Right lobe of liver (tissue), 4 donors: ENCODE measurements around the gene DVL3.
A peak's percentile ranks its signal among the peaks of the same experiment; 100 is the strongest.

Experiments
- CTCF ChIP-seq, 4 donors: fragments of 200-600 bp in 3 of 4; fragments of 450-650 bp in 1 of 4; IDR thresholded peaks; one replicate each; pipeline versions ENCODE4 v1.5.1 to v1.8.0; 2016 to 2022; ENCODE audit warnings: antibody characterized with exemption in 4 of 4, mild to moderate bottlenecking in 2 of 4
- POLR2A ChIP-seq: fragments of 450-650 bp; IDR thresholded peaks from one replicate; pipeline ENCODE4 v1.6.1; 2017; ENCODE audit warnings: antibody characterized with exemption, mild to moderate bottlenecking
- donor health status: DM: no; HTN: no; CAD: no.
- donor health status: DM: no; HTN: no; CAD: no.
- donor health status: DM: no; HTN: yes; CAD: no.

DNA sequence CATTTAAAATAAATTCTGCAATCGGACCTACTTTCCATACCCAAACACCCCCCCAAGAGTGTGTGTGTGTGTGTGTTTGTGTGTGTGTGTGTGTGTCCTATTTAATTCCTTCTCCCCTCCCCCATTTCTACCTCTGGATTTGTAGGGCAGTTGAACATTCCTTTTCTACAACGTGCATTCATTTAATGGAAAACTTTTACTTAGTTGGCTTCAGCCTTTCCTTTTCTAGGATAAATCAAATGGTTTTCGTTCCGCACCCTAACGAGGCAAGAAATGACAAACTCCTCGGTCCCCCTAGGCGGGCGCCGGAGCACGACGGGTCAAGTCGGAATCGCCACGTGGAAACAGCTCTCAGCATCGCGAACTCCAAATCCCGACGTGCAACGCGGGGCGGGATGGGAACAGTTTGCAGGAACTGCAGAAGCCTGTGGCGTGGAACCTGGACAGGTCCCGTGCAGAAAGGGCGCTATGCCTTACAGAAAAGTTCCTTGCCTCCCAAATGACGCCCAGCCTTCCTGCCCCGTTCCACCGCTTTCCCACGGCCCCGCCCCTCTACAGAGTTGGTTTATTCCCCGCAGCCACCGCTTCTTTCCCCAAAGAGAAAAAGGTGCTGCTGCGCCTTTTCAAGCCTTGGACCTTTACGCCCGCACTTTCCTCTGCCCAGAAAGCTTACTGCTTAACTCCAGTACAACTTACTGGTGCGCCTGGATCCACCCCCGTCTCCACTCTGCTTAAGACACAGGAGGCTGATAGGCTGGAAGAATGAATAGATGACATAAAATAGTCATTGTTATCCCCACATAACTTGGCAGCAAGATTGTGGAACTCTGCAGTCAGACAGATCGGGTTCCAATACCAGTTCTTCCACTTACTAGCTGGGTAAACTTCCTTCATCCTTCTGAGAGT lies 21.1 kb upstream of the DVL3 start:
- TF ChIP-seq CTCF (IDR thresholded peaks at IDR 0.05) (no peak), POLR2A (peak; percentile 59)
